SW 1271 (cell line): ENCODE results near the gene OR5P2.
"Not testable (repeated sequence)": the region's sequence is repeated elsewhere in the genome, so short reads cannot be mapped to it uniquely, and the experiment has no call there.

Experiments used
- DNase-seq, 2 experiments: peaks; one replicate each; lab custom pipeline; 2025; lab: John Stamatoyannopoulos, UW

Gene OR5P2, protein sequence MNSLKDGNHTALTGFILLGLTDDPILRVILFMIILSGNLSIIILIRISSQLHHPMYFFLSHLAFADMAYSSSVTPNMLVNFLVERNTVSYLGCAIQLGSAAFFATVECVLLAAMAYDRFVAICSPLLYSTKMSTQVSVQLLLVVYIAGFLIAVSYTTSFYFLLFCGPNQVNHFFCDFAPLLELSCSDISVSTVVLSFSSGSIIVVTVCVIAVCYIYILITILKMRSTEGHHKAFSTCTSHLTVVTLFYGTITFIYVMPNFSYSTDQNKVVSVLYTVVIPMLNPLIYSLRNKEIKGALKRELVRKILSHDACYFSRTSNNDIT

DNA sequence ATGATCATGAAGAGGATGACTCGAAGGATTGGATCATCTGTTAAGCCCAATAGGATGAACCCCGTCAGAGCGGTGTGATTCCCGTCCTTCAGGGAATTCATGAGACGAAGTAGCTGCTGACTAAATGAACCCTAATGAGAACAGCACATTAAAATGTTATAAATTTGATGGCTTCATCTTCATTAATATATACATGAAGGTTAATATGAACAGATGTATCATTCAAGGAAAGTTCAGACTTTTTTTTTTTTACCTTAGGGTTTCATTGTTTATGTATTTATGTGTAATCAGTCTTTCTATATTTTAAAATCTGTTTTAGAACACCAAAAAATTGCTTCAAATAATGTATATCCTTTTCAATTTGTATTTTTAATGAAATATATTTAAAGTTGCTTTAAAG is at the start of gene OR5P2:
TSS of gene OR5P2 (minus strand) at position 101 of the 400 bp plus-strand sequence. CDS start at position 101, 0 bp downstream.
- no peak for DNase-seq

DNA sequence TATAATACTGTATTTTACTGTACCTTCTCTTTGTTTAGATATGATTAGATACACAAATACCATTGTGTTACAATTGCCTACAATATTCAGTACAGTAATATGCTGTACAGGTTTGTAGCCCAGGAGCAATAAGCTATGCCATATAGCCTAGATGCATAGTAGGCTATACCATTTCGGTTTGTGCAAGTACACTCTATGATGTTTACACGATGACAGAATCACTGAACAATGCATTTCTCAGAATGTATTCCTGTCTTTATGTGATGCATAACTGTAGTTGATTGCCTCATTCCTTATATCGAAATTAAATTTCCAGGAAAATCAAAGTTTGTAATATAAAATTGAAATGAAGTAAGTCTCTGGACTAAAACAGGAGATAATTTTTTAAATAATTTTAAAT is 49.3 kb upstream of the OR5P2 start:
- DNase-seq = no peak

DNA sequence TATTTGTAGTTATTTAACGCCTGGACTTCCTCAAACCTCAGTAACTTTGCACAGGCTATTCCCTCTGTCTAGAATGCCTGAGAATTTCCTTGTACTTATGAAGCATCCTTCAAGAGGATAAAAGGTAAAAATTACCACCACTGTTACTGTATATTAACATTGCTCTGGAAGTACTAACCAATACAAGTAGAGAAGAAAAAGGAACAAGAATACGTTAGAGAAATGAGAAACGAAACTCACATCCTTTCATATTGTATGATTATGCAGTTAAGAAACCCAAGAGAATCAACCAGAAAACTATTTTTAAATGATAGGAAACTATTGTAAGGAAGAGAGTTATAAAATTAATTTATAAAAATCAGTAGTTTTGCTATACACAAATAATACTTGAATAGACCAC is 48.2 kb upstream of the OR5P2 start:
- DNase-seq = no peak

DNA sequence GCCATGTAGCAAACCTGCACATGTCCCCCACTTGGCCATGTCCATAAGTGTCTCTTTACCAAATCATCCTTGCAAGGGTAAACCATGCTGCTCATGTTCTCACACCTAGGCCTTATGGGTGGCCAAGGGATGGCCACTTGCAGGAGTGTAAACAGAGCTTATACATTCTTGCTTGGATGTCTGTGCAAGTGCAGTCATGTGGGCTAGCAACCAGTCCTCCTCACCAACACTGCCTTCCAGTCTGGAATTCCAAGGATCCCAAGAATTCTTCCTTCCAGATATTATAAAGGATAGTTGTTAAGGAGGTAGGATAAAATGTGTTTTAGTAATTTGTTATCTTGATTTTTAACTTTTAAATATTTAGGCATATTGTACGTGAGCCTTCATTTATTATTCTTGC is 47.8 kb upstream of the OR5P2 start:
- no peak for DNase-seq

DNA sequence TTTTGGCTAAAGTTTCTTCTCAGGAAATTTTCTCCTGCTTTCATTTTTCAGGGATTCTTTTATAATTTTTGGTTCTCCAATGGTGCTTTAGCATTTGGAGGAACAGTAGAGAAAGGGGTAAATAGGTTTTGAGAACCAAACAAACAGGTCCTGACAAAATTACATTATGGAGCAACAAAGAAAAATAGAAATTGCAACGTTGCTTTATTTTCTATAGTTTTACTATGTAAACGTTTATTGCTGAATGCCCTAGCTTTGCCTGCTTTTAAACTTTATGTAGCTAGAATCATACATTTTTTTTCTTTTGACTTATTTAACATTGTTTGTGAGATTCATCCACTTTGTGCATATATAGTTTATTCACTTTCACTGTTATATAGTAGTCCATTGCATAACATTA is 43.8 kb upstream of the OR5P2 start:
- DNase-seq = no peak

DNA sequence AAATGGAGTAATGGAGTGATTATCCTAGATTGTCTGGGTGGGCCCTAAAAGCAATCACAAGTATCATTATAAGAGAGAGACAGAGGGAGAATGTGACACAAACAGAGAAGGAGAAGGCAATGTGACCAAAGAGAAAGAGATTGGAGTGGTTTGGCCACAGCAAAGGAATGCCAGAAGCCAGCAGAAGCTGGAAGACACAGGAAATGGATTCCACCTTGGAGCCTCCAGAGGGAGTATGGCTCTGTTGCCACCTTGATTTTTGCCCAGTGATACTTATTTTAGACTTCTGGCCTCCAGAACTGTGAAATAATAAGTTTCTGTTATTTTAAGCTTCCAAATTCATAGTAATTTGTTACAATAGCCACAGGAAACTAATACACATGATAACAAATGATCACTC is 36.8 kb upstream of the OR5P2 start:
- no peak for DNase-seq

DNA sequence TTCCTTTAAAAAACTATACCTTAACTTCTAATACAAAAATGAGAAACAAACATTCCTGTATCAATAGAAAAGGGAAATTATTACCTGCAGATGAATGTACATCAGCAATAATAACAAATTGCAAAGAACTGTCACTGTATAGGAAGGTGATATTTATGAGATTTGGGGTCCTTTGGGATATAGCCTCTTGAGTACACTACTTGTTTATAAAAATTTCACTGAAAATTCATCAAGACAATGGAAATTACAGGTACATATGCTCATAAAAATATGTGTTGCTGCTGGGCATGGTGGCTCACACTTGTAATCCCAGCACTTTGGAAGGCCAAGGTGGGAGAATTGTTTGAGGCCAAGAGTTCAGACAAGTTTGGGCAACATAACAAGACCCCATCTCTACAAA is 34.0 kb upstream of the OR5P2 start, which contains the start of gene OR5P3:
TSS of gene OR5P3 (minus strand) at position 101 of the 400 bp plus-strand sequence.
- DNase-seq = no peak

DNA sequence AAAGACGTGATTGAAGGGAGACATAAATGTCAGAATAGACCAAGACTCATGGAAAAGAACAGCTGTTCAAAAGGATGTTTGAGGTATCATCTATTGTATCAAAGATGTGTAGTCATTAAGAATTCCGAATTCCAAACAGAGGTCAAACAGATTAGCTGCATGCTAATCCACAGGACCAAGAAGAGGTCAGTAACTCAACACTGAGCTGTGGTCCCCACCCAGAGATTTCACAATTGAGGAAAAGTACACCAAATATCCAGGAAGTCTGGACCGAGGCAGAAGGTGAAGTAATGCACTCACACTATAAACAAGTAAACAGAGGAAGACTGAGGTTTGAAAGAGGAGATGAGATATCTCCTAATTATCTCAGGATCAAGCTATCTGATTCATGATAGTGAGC is 29.6 kb upstream of the OR5P2 start:
- DNase-seq = no peak

DNA sequence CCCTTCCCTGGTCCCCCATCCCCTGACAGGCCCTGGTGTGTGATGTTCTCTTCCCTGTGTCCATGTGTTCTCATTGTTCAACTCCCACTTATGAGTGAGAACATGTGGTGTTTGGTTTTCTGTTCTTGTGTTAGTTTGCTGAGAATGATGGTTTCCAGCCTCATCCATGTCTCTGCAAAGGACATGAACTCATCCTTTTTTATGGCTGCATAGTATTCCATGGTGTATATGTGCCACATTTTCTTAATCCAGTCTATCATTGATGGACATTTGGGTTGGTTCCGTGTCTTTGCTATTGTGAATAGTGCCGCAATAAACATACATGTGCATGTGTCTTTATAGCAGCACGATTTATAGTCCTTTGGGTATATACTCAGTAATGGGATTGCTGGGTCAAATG is 23.7 kb upstream of the OR5P2 start:
- not testable (repeated sequence) for DNase-seq

DNA sequence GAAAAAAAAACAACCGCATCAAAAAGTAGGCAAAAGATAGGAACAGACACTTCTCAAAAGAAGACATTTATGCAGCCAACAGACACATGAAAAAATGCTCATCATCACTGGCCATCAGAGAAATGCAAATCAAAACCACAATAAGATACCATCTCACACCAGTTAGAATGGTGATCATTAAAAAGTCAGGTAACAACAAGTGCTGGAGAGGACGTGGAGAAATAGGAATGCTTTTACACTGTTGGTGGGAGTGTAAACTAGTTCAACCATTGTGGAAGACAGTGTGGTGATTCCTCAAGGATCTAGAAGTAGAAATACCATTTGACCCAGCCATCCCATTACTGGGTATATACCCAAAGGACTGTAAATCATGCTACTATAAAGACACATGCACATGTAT is 18.2 kb upstream of the OR5P2 start:
- DNase-seq = not testable (repeated sequence)

DNA sequence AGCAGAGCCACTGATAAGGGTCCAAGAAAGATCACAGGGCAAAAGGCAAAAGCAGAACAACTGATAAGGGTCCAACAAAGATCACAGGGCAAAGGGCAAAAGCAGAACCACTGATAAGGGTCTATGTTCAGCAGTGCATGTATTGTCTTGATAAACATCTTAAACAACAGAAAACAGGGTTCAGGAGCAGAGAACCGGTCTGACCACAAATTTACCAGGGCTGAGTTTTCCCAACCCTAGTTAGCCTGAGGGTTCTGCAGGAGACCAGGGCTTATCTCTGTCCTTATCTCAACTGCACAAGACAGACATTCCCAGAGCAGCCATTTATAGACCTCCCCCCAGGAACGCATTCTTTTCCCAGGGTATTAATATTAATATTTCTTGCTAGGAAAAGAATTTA is 13.6 kb upstream of the OR5P2 start:
- not testable (repeated sequence) for DNase-seq

DNA sequence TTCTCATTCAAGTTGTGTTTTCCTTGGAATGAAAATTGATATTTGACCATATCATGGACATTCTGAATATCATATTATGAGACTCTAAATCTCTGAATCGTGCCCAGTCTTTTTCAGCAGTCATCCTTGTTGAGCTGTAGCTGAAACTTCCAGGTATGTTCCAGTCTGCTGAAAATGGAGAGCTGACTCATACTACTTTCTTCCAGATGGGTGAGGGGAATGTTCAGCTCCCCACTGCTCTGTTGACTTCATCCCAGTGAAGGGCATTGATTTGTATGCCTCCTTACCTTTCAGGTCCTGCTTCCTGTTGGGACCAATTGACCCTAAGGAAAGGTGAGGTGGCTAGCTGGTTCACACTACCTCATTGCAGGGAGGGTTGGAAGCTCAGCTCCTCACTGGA is 3.5 kb downstream of the OR5P2 start:
- no peak for DNase-seq

DNA sequence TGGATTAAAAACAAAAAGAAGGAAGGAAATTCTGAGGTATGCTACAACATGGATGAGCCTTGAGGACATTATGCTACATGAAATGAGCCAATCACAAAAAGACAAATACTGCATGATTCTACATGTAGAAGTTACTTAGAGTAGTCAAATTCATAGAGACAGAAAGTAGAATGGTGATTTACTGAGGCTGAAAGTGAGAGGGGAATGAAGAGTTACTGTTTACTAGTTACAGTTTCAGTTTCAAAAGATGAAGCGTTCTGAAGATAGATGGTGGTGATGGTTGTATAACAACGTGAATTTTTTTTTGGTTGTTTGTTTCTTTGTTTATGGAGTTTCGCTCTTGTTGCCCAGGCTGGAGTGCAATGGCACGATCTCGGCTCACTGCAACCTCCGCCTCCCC is 9.5 kb downstream of the OR5P2 start:
- DNase-seq = no peak

DNA sequence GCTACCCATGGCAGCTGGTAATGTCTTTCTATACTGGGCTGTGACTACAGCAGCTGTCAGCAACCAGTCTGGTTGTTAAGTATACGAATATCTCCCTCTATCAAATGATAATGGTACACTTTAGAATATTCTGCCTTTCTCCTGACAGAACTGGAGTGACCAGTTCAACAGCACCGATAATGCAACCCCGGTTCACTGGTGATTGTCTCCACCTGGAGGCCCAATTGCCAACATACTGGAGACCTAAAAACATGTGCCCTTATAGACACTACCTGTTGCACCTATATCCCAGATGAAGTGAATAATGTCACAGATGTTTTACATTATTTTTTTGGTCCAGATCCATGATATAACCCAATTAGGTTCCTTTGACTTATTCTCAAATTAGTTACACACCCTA is 21.1 kb downstream of the OR5P2 start:
- DNase-seq = no peak

DNA sequence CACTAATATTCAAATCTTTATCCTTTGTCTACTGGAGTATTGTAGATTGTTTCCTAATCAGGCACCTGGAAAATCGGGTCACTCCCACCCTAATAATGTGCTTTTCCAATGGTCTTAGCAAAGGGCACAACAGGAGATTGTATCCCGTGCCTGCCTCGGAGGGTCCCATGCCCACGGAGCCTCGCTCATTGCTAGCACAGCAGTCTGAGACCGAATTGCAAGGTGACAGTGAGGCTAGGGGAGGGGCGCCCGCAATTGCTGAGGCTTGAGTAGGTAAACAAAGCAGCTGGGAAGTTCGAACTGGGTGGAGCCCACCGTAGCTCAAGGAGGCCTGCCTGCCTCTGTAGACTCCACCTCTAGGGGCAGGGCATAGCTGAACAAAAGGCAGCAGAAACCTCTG is 32.4 kb downstream of the OR5P2 start:
- not testable (repeated sequence) for DNase-seq

DNA sequence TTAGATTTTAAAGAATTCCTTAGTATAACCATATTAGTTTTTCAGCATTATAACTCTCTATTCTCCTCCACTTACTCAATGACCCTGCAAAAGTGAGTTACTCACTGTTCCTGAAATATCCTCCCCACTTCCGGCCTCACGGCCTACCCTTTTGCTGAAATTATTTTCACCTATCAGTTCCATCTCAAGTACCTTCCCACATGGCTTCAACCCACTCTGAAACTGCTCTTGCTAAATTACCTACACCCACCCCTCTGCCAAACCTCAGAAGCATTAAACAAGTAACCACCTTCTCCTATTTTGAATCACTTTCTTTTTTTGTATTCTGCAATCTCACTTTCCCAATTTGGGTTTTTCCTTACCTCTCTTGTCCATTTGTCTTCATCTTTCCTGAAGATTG is 37.7 kb downstream of the OR5P2 start:
- no peak for DNase-seq

DNA sequence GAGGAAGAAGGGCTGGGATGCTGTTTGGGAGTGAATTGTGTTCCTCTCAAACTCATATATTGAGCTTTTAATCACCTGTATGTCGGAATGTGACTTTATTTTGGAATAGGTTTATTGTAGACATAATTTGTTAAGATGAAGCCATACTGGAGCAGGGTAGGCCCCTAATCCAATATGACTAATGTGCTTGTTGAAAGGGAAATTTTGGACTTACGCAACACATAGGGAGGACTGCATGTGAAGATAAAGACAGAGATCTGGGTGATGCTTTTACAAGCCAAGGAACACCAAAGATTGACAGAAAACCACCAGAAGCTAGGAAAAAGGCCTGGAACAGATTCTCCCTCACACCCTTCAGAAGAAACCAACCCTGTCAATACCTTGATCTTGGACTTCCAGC is 47.3 kb downstream of the OR5P2 start:
- DNase-seq = no peak
